NCI-H345 (cell line): ENCODE measurements around the gene XPC.

Experiments used
- DNase-seq: peaks from one replicate; lab custom pipeline; 2025; lab: John Stamatoyannopoulos, UW

XPC gene

DNA sequence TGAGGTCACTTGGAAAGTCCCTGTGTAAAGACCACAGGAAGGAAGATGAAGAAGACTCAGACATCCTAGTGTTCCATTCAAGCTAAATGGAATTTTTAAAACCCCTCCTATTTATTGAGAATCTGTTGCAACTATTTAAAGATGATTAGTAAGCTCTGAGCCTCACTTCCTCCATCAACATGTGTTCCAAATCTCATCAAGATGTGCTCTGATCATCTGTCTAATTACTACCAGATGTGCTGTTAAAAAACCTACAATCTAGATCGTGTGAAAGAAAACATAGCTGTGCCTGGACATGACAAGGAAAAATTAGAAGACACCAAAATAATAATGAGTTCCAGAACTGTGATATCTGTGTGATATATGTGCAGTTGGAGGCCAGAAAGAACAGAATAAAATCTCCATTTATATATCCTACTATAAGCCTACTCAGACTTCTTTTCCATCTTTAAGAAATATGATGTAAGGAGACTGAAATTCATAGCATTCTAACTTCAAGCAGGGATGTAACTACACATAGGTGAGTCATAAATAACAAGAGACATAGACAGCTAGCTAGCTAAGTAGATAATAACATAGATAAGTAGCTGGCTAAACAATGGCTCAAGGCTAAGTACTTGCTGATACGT lies 7.8 kb downstream of the XPC start:
- DNase-seq = no peak

DNA sequence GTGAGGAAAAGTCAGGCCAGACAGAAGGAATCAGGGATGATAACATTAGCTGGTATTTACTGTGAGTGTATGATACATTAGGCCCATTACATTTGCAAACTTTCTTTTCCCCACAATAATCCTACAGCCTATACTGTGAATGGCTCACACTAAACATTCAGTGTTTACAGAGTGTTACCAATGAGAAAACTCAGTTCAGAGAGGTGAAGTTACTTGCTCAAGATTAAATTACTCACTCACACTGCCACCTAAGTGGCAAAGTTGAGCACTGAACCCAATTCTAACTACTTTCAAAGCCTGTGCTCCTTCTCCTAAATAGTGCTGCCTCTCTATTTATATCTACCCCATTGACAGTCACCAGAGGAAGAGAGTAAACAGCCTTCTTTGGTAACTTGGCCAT lies 8.5 kb downstream of the XPC start:
- DNase-seq = no peak

DNA sequence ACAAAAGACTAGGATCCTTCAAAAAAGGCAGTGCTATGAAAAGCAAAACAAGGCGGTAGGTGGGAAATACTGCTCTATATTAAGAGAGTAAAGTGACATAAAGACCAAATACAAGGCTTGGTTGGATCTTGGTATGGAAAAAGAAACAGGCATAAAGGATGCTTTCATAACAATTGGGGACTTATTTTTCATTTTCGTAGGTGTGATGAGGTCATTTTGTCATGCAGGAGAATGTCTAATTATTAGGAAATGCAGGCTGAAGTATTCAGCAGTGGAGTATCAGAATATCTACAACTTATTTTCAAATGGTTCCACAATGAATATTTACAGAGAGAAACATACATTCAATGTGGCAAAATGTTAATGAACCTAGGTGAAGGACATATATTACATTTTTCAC lies 9.0 kb downstream of the XPC start:
- DNase-seq = no peak

DNA sequence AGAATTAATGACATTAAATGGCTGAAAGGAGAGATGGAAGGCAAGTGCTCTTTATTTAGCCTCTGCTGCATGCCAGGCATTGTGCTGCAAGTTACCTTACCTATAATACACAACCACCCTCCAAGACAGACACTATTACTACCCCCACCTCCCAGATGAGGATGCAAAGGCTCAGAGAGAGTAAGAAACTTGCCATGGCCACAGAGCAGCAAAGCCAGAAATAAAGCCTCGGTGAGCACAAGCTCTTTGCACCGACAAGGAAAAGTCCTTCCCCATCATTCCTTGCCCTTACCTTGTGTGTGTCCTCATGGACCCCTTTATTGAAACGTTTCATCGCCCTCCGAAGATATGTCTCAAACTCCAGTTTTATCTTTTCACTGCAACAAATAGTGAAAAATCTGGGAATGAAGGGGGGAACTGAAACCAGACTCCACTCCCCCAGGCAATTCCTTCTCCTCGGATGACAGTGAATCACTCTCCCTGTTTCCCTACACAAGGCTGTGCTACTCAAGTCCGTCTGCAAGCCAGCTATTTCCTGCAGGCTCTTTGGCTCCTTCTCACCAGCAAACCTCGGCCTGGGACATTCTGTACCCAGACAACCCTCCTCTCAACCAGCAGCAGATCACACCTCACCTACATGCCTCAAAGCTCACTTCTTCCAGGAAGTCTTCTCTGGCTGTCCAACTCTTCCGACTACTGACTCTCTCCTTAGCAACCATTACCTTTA lies 11.4 kb downstream of the XPC start:
- no peak for DNase-seq

DNA sequence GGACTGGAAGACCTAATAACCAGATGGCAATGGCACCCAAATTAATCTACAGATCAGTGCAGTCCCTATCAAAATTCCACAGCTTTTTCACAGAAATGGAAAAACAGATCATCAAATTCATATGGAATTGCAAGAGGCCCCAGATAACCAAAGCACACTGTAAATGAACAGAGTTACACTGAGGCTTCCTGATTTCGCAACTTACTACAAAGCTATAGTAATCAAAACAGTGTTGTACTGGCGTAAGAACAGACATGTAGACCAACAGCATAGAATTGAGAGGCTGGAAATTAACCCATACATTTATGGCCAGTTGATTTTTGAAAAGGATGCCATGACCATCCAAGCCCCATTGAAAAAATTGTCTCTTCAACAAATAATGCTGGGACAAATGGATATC lies 16.2 kb downstream of the XPC start:
- DNase-seq = no peak

DNA sequence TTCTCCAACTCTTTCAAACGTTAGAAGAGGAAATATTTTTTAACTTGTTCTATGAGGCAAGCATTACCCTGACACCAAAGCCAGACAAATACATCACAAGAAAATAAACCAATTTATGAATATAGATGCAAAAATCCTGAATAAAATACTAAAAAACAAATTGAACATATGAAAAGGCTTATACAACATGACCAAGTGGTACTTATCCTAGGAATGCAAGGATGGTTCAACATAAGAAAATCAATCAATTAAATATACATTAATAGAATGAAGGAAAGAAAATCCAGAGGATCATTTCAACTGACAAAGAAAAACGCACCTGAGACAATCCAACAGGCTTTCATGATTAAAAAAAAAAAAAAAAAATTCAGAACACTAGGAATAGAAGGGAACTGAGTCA lies 17.1 kb downstream of the XPC start:
- DNase-seq = no peak

DNA sequence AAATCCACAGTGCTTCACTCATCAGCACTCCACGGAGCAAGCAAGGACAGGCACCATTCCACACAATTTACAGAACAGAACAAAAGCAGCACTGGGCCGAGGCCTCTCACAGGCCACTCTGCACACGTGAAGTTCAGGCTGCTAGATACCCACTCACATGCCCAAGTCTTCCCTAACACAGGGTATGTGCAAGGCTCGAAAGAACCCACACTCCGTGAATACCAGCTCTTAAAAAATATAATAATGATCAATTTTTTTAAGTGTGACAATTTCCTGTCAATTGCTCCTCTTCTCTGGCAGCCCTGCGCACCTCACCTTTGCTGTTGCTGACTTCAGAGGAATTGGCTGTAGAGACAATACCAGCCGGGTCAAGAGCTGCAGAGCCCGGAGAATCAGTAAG lies 19.0 kb downstream of the XPC start:
- DNase-seq = no peak

DNA sequence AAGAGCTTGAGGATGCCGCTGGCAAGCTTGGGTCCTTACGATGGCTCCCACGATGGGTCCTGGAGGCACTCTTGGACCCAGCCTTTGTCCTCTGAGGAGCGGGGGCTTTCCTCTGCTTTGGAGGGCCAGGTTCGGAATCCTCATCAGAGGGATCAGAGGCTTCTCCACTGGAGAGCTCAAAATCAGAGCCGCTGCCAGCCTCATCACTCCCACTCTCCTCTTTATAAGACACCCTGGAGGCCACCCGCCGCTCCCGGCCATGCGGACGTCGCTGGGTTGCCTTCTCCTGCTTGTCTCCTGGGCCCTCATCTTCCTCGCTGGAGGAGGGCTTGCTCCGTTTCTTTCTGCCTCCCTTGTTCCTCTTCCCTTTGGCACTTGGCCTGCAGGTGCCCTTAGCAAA lies 20.0 kb downstream of the XPC start:
- no peak for DNase-seq

DNA sequence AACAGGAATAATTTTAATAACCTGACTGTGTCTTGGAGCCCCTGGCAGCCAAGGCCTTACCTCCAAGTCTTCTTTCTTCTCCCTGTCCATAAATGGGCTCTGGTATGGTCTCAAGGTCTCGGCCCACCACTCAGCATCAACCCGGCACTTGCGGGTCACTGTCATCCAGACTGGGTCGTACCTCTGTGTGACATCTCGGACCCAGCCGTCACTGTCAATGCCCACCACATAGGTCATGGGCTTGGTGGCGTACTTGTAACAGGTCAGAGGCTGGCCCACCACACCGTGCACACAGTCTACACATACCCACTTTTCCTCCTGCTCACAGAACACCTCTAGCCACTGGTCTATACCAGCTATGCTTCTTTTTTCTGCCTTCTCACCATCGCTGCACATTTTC lies 20.4 kb downstream of the XPC start:
- DNase-seq = no peak

DNA sequence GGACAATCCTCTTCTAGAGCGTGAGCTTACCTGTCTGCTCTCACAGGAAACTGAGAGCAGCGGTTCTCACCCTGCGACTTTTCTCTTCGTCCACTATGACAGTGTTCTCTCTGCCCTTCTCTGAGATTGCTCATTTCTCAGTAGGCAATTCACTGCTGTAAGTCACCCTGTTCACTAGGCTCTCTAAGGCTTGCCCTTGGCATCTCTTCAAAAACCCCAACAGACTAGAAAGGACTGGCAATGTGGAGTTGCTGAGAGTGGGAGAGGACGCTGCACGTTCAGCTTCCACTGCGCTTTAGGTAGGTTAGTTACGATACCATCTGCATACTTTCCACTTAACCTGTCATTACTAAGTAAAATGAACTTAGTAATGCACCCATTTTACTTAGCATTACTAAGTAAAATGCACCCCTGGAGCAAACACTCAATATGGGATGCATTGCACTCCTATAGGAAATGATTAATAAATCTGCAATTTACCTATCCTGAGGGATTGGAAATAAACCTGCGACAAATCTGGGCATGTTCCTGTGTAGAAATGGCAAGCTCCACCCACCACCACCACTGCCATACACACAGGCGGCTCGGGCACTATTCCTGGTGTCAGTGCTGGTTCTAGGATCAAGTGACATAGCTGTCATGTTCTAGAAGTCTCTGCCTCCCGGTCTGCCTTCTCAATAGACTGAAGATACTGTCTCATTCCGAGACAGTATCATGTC lies 21.4 kb downstream of the XPC start:
- DNase-seq = no peak

DNA sequence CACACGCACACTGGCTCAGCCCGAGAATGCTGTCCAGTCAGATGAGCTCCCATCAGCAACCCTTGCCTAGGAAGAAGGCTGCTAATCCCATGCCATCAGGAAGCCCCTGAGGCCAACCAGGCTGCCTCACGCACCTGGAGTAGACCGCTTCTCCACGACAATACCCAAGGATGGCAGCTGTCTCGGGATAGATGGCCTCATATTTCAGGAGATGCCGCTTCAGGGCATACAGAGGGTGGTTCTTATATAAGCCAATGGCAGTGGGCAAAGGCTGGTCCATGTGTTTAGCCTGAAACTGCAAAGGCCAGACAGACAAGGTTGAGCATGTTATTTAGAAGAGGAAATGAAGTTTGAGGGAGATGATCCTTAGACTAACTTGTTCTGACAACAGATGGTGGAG lies 22.2 kb downstream of the XPC start:
- no peak for DNase-seq

DNA sequence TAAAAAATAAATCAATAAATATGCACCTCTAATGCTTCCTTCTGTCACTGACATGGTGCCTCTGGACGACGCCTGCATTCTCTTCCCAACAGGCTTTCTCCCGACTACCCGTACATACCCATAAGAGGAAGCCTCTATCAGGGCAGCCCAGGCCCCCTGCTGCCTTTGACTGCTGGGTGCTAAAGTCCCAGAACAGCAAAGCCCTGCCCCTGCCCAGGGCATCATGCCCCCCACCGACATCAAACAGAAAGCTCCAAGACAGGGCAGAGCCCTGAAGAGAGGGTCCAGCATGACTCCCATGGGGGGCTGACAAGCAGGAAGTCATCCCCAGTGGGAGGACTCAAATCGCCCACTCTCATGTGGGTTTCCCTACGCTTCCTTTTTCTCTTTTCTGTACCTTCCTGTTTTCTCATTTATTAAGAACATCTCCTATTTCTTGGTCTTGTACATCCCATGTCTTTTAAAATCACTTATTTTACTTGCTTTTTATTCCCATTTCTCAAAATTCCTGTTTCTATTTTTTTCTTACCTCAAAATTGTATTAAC lies 23.4 kb downstream of the XPC start:
- DNase-seq = no peak

DNA sequence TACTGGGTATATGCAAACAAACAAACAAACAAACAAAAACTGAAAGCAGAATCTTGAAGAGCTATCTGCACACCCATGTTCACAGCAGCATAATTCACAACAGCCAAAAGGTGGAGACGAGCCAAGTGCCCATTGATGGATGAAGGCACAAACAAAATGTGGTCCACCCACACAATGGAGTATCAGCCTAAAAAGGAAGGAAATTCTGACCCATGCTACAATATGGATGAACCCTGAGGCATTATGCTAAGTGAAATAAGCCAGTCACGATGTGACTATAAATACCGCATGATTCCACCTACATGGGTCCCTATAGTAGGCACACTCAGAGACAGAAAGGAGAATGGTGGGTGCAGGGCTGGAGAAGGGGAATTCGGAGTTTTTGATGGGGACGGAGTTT lies 24.1 kb downstream of the XPC start:
- no peak for DNase-seq

DNA sequence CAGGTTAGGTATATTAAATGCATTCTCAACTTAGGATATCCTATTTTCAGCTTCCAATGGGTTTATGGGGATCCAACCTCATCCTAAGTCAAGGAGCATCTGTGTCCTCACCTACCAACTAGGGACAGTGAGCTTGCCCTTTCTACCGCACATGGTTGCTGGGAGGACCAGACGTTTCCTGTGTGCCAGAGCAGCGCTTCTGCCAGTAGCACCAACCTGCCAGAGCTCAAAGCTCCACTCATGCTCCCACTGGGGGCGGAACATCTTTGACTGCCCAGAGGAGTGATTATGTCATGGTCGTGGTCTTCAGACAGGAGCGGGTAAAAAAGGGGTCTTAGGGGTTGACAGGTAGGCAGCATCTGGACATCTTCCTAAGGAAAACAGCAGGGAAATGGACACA lies 24.7 kb downstream of the XPC start:
- DNase-seq = no peak

DNA sequence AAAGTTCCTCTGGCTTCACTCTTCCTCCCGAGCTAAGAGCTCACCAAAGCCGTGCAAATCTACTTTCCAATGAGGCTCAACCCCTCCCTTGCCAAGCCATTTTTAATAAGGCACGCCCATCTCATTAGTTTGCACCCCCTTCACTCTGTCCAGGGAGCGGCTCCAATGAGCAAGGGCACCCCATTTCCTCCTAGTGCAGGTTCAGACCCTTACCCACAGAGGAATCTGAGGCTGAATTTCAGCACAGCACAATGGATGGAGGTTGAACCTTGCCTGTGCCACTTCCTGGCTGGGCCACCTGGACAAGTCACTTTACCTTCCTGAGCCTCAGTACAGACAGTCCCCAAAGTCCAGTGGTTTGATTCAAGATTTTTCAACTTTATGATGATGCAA lies 25.4 kb downstream of the XPC start:
- no peak for DNase-seq

DNA sequence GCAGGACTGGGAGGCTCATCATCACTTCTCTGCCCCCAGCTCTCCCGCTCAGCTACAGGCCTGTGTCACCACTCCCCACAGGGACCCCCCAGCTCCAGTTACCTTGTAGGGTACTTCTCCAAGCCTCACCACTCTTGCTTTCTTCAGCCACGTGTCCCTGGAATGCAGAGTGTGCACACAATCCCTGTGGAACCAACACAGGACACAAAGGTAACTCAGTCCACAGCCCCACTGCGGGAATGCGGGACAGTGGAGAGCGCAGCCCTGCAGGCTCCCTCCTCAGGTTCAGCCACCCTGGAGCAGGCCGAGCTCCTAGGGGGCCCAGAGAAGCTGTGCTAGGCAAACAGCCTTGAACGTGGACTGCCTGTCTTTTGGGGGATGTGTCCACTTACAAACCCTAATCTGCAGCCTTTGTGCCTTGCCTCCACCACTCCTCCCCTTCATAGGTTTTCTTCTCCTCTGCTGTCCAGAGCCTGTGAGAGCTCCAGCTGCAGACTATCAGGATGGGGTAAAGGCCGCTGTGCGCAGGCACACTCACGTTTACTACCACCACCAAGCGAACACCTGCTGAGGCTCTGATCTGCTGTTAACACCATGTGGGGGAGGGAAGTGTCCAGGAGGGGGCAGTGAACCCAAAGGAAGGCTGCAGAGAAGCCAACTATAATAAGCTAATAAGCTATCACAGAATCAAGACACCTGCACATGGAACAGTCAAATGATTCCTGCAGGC lies 26.0 kb downstream of the XPC start:
- no peak for DNase-seq

DNA sequence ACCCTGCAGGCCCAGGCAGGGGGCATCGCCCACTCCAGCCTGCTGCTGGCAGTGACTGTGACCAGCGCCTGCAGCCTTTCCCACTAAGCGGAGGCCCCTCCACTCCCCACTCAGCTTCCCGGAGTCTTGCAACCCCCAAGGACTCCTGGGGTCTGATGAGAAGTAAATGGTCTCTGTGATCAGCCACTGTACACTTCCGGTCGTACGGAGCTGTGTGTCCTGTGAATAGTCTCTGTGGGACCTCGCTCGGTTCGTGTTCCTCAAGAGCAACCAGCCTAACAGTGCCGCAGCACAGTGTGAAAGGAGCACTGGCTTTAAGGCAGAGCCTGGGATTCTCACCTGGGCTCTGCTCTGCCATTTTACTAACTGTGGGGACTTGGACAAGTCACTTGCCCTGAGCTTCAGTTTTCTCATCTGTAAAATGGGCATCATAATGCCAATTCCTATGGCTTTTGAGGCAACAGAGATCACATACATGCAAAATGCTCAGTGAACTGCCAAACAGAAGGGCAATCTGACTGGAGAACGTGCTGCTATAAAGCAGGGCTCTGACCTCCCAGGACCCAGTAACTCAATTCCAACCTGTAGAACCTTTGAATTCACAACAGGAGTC lies 26.8 kb downstream of the XPC start:
- no peak for DNase-seq

DNA sequence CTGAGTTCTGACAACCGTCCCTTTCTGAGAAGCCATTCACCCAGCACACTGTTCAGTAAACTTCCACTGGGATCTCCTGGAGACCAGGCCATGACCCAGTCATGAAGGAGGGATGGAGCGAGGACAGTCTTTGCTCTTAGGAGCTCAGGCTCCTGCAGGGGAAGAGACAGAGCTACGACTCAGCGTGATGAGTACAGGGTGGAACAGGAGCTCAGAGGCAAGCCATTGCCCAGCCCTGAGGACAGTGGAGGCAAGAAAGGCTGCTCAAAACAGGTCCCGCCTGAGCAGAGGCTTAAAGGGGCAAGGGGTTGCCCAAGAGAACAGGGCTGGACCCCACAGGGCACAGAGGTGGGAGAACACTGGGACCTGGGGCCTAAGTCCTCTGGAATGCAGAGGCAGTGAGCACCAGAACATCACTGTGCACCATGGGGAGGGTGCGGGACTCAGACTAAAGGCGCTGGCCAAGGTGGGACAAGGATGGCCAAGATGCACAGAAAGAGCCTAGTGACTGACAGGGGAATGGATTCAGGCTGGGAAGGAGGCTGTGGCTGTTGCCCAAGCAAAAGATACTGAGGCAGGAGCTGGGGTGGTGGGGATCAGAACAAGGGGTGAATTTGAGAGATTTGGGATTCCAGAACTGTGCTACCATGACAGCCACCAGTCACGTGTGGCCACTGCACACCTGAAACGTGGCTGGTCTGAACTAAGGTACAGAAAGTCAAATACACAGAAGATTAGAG lies 27.7 kb downstream of the XPC start:
- no peak for DNase-seq

DNA sequence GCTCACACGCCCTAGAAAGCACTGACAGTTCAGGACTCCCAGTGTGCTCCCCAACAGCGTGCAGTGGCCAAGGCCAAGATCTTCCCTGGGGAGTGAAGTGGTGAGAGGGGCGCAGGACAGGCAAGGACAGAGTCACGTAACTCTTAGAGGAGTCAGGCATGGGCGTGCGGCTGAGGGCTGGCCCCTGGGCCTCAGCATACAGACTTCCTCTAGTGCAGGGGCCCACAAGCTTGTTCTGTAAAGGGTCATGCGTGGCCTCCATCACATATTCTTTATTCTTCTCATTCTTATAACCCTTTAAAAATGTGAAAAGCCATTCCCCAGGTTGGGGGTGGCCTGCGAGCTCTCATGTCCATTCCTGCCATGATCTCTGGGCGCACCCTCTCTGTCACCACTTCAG lies 28.3 kb downstream of the XPC start:
- no peak for DNase-seq

DNA sequence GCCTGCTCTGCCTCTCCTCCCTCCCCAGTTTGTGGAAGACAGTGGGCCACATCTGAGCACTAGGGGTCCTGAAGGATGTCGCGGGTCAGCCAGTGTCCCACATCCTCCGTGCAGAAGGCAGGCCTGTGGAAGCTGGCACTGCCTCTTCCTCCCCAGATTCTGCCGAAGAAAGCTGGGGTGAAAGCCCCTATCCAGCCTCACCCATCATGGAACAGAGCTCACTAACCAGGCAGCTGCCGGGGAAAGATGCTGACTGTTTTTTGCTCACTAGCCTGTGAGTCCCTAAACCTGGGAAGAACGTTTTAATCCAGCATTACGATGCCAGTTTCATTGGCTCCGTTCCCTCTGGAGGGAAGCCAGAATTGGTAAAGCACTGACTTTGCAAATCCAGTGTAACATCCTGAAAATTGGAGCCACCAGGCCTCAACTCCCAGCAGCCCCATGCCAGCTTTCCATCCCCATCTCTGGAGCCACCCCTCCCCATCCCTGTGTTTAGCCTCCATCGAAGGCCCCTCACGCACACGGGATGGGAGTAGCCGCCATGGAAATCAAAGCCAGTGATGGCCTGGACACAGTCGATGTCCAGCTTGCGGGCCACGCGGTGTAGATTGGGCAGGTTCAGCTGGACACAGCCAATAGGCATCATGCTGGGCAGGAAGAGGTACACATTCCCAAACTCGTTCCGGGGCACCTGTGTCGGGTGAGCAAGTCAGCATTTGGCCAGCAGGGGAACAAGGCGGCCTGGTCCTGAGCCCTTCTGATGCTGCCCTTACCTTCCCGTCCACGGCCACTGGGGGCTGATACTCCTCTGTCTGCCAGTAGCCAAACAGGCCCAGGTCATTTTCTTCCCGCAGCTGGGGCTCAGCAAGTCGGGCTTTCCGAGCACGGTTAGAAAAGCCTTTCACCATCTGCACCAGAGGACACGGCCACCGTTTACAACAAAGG lies 30.1 kb downstream of the XPC start:
- DNase-seq = no peak
